ENCODE measurements around the gene CDK14. TPM values are rescaled to one million over a fixed set of nuclear protein-coding genes. Genes with fewer than 3 reads are reported as not detected.

CDK14 gene
- total RNA-seq, 1 donor, result 44.8 TPM

- DNase-seq (ENCODE audit: low read depth), result no peak
- no peak overlapping the region for H3K4me3 ChIP-seq (ENCODE audit: low read depth, low read length)
- TF ChIP-seq, protein P1, sequence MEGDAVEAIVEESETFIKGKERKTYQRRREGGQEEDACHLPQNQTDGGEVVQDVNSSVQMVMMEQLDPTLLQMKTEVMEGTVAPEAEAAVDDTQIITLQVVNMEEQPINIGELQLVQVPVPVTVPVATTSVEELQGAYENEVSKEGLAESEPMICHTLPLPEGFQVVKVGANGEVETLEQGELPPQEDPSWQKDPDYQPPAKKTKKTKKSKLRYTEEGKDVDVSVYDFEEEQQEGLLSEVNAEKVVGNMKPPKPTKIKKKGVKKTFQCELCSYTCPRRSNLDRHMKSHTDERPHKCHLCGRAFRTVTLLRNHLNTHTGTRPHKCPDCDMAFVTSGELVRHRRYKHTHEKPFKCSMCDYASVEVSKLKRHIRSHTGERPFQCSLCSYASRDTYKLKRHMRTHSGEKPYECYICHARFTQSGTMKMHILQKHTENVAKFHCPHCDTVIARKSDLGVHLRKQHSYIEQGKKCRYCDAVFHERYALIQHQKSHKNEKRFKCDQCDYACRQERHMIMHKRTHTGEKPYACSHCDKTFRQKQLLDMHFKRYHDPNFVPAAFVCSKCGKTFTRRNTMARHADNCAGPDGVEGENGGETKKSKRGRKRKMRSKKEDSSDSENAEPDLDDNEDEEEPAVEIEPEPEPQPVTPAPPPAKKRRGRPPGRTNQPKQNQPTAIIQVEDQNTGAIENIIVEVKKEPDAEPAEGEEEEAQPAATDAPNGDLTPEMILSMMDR (IDR thresholded peaks at IDR 0.05; ENCODE audit: insufficient read depth, low read length), result no peak
Observed at GRCh38 chr7:90774706-90775105, 178.6 kb downstream of the CDK14 start.

DNA sequence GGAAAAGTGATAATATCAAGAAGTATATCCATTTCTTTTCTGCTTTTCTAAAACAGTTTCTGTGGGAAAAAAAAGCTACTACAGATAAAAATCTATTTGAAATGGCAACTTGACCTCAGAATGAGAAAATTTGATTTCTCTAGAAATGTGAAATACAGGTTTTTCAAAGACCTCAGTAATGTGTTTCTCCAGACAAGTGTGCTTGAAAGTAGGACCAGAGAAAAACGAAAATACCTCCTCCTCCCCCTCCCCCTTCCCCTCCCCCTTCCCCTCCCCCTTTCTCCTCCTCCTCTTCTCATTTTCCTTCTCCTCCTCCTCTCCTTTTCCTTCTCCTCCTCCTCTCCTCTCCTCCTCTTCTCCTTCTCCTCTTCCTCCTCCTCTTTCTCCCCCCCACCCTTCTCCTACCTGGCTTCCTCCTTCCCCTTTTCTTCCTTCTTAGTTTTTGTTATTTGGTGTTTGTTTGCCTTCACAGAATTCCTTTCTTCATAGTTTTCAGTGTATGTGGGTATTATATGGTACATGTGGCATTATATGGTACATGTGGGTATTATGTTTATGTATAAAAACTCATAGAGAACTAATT is 179.4 kb downstream of the CDK14 start:
- no peak for DNase-seq (ENCODE audit: low read depth)
- no peak overlapping the region for H3K4me3 ChIP-seq (ENCODE audit: low read depth, low read length)
- TF ChIP-seq, protein P1 (IDR thresholded peaks at IDR 0.05; ENCODE audit: insufficient read depth, low read length), result no peak

DNA sequence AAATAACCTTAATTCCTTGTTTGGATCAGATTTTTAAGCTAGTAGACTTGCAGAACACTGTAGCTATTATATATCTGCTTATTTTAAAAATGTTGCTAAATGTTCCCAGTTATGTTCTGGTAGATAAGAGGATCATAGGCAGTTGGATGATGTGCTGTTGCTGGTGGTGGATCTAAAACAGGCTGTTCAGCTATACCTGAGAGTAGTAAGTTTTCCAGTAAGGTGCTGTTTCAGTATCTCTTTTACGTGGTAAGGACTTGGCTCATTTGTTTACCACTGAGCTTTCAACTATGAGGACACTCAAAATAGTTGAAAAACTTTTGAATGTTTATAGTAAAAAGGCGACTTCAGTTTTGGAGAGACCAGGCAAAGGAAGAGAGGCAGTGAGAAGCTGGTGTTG is 180.9 kb downstream of the CDK14 start:
- TF ChIP-seq, protein P1 (IDR thresholded peaks at IDR 0.05; ENCODE audit: insufficient read depth, low read length), result no peak
- no peak for DNase-seq (ENCODE audit: low read depth)
- H3K4me3 ChIP-seq (ENCODE audit: low read depth, low read length), result no peak overlapping the region

GRCh38 chr7:90777465-90777864 is 181.3 kb downstream of the CDK14 start:
- no peak overlapping the region for H3K4me3 ChIP-seq (ENCODE audit: low read depth, low read length)
- DNase-seq (ENCODE audit: low read depth), result peak; percentile 35
- TF ChIP-seq, protein P1 (IDR thresholded peaks at IDR 0.05; ENCODE audit: insufficient read depth, low read length), result no peak

DNA sequence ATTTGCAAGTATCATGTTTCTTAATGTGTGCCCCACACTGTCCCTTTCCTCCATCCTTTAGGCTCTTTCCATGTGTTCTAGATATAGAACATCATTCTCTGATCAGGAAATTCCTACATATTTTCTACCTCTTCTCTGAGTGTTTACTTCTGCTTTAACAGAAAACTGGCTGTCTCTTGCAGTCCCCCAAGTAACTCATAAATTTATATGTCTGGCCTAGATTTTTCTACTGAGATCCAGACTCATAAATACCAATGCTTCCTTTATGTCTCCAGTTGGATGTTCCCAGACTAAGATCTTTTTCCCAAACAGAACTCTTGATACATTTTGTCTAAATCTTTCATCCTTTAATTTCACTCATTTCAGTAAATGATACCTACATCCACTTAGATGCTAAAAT is 181.8 kb downstream of the CDK14 start:
- DNase-seq (ENCODE audit: low read depth), result no peak
- no peak overlapping the region for H3K4me3 ChIP-seq (ENCODE audit: low read depth, low read length)
- TF ChIP-seq, protein P1 (IDR thresholded peaks at IDR 0.05; ENCODE audit: insufficient read depth, low read length), result no peak

DNA sequence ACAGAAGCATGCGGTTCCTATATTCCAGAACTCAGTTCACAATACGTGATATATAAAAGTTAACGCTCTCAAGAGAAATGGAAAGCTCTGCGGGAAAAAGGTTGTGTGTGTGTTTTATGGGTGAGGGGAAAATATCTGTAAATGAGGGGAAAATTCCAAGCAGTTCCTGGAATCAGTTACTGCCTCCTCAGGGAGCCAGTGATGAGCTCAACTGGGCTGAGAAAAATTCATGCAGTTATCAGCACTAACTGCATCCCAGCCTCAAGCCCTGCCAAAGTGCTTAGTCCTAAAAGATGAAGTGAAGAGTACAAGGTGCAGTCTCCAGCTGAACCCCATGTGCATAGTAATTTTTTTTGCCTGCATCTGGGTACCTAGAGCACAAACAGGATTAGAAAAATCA is 191.9 kb downstream of the CDK14 start:
- TF ChIP-seq, protein P1 (IDR thresholded peaks at IDR 0.05; ENCODE audit: insufficient read depth, low read length), result no peak
- DNase-seq (ENCODE audit: low read depth), result peak; percentile 50
- no peak overlapping the region for H3K4me3 ChIP-seq (ENCODE audit: low read depth, low read length)

GRCh38 chr7:90789736-90790306 is 193.7 kb downstream of the CDK14 start:
- TF ChIP-seq, protein P1 (IDR thresholded peaks at IDR 0.05; ENCODE audit: insufficient read depth, low read length), result no peak
- DNase-seq (ENCODE audit: low read depth), result no peak

More at GRCh38 chr7:90789736-90790306, 193.7 kb downstream of the CDK14 start:
- H3K4me3 ChIP-seq (ENCODE audit: low read depth, low read length), result no peak overlapping the region
